ENCODE measurements around the gene GPC6.
A peak's percentile ranks its signal among the peaks of the same experiment; 100 is the strongest.
"Not testable (repeated sequence)": the region's sequence is repeated elsewhere in the genome, so short reads cannot be mapped to it uniquely, and the experiment has no call there.

Gene GPC6

GRCh38 chr13:94322925-94323763 is 1096.5 kb downstream of the GPC6 start:
- no peak for DNase-seq (ENCODE audit: low read depth in 2 of 2)

GRCh38 chr13:94323764-94324758 is 1097.5 kb downstream of the GPC6 start:
- DNase-seq (ENCODE audit: low read depth in 2 of 2): no peak

GRCh38 chr13:94324767-94325540 is 1098.3 kb downstream of the GPC6 start:
- no peak for DNase-seq (ENCODE audit: low read depth in 2 of 2)

- DNase-seq (ENCODE audit: low read depth in 2 of 2): no peak
Observed at GRCh38 chr13:94325650-94326049, 1099.0 kb downstream of the GPC6 start.

- no peak for DNase-seq (ENCODE audit: low read depth in 2 of 2)
Observed at GRCh38 chr13:94327318-94327717, 1100.7 kb downstream of the GPC6 start.

- DNase-seq (ENCODE audit: low read depth in 2 of 2): no peak
Observed at GRCh38 chr13:94328381-94329041, 1101.9 kb downstream of the GPC6 start.

GRCh38 chr13:94329277-94329676 is 1102.7 kb downstream of the GPC6 start:
- no peak for DNase-seq (ENCODE audit: low read depth in 2 of 2)

- peak; percentile 88 to 89 for DNase-seq (ENCODE audit: low read depth in 2 of 2)
Observed at GRCh38 chr13:94329754-94330551, 1103.3 kb downstream of the GPC6 start.

GRCh38 chr13:94330552-94331071 is 1104.0 kb downstream of the GPC6 start:
- DNase-seq (ENCODE audit: low read depth in 2 of 2): no peak

- DNase-seq (ENCODE audit: low read depth in 2 of 2): no peak
Observed at GRCh38 chr13:94331281-94331680, 1104.7 kb downstream of the GPC6 start.

- no peak for DNase-seq (ENCODE audit: low read depth in 2 of 2)
Observed at GRCh38 chr13:94332359-94333096, 1105.9 kb downstream of the GPC6 start.

GRCh38 chr13:94333131-94333820 is 1106.7 kb downstream of the GPC6 start:
- no peak for DNase-seq (ENCODE audit: low read depth in 2 of 2)

- no peak for DNase-seq (ENCODE audit: low read depth in 2 of 2)
Observed at GRCh38 chr13:94335761-94336526, 1109.3 kb downstream of the GPC6 start.

- no peak for DNase-seq (ENCODE audit: low read depth in 2 of 2)
Observed at GRCh38 chr13:94339116-94339687, 1112.6 kb downstream of the GPC6 start.

- no peak for DNase-seq (ENCODE audit: low read depth in 2 of 2)
Observed at GRCh38 chr13:94342436-94343242, 1116.0 kb downstream of the GPC6 start.

- no peak for DNase-seq (ENCODE audit: low read depth in 2 of 2)
Observed at GRCh38 chr13:94343243-94343585, 1116.6 kb downstream of the GPC6 start.

GRCh38 chr13:94343687-94344086 is 1117.1 kb downstream of the GPC6 start:
- DNase-seq (ENCODE audit: low read depth in 2 of 2): not testable (repeated sequence)
